IMR-90 (cell line): ENCODE results near the gene PAM16. TPM values are rescaled to one million over a fixed set of nuclear protein-coding genes. Genes with fewer than 3 reads are reported as not detected.

ENCODE experiments used
- ATAC-seq: fragments of 200-7000 bp; cut with Tn5 transposase; 2 replicates; pipeline ENCODE4 v1.9.1; 2020; ENCODE audit warnings: low read depth, mild to moderate bottlenecking, moderate library complexity
- BruUV-seq: library from RNA; stranded (reverse); fragments of 400-500 nt; replicated peaks from 2 replicates; lab custom pipeline; 2021; lab: Mats Ljungman, UMichigan
- CTCF ChIA-PET: fragments of 300-600 bp; formaldehyde crosslinking; extraction: SDS; loops from one replicate; lab custom pipeline; 2021; ENCODE audit warnings: antibody characterized with exemption; lab: Yijun Ruan, JAX
- POLR2A ChIA-PET: fragments of 300-600 bp; sonication (Branson Sonifier 250); formaldehyde crosslinking; loops from one replicate; lab custom pipeline; 2022; ENCODE audit warnings: antibody characterized with exemption; ENCODE audit not compliant: unreplicated experiment; lab: Charles Lee
- DNase-seq: peaks from one replicate; pipeline ENCODE4 v3.0.0; 2013
- H2AFZ ChIP-seq: replicated peaks from 2 replicates; pipeline ENCODE3; 2013; ENCODE audit warnings: low read length, mild to moderate bottlenecking; ENCODE audit not compliant: poor library complexity
- H2AK5ac ChIP-seq: 2 replicates; pipeline ENCODE4 v1.6.1; 2013; ENCODE audit warnings: low read depth, low read length, inconsistent platforms
- H2AK9ac ChIP-seq: replicated peaks from 2 replicates; pipeline ENCODE3; 2013; ENCODE audit warnings: mild to moderate bottlenecking, low read depth, low read length, moderate library complexity; ENCODE audit not compliant: poor library complexity
- H2BK120ac ChIP-seq: 2 replicates; pipeline ENCODE4 v1.6.1; 2013; ENCODE audit warnings: low read depth, low read length, inconsistent platforms
- H2BK15ac ChIP-seq: 3 replicates; pipeline ENCODE4 v1.6.1; 2013; ENCODE audit warnings: low read depth, low read length, inconsistent platforms
- H2BK20ac ChIP-seq: 2 replicates; pipeline ENCODE4 v1.6.1; 2013; ENCODE audit warnings: low read depth, mild to moderate bottlenecking, inconsistent platforms, low read length, moderate library complexity
- H2BK5ac ChIP-seq: 2 replicates; pipeline ENCODE4 v1.6.1; 2013; ENCODE audit warnings: mild to moderate bottlenecking, low read depth, low read length, inconsistent platforms; ENCODE audit not compliant: poor library complexity, severe bottlenecking
- H3K14ac ChIP-seq: replicated peaks from 2 replicates; pipeline ENCODE4 v1.6.1; 2013; ENCODE audit warnings: low read depth, low read length, inconsistent platforms
- H3K18ac ChIP-seq: 2 replicates; pipeline ENCODE4 v1.6.1; 2013; ENCODE audit warnings: low read depth, low read length, control low read depth
- H3K23ac ChIP-seq: 2 replicates; pipeline ENCODE4 v1.6.1; 2013; ENCODE audit warnings: low read depth, low read length, inconsistent platforms
- H3K27ac ChIP-seq: 2 replicates; pipeline ENCODE4 v1.5.1; 2013; ENCODE audit warnings: mild to moderate bottlenecking, control low read depth, low read length; ENCODE audit not compliant: insufficient read depth
- H3K27me3 ChIP-seq: 2 replicates; pipeline ENCODE4 v1.6.1; 2013; ENCODE audit warnings: low read length; ENCODE audit not compliant: control insufficient read depth, insufficient read depth
- H3K36me3 ChIP-seq: 2 replicates; pipeline ENCODE4 v1.6.1; 2013; ENCODE audit warnings: low read length, mixed read lengths; ENCODE audit not compliant: control insufficient read depth, insufficient read depth
- H3K4ac ChIP-seq: 2 replicates; pipeline ENCODE4 v1.6.1; 2013; ENCODE audit warnings: low read depth, low read length, inconsistent platforms
- H3K4me1 ChIP-seq: 2 replicates; pipeline ENCODE4 v1.6.1; 2013; ENCODE audit warnings: low read length, mixed read lengths; ENCODE audit not compliant: control insufficient read depth, insufficient read depth
- H3K4me2 ChIP-seq: 2 replicates; pipeline ENCODE4 v1.6.1; 2013; ENCODE audit warnings: low read depth, mild to moderate bottlenecking, control low read depth, low read length, moderate library complexity
- H3K4me3 ChIP-seq: 2 replicates; pipeline ENCODE4 v1.5.1; 2013; ENCODE audit warnings: low read depth, mild to moderate bottlenecking, control low read depth, low read length, moderate library complexity; ENCODE audit not compliant: insufficient read depth
- H3K56ac ChIP-seq: 2 replicates; pipeline ENCODE4 v1.6.1; 2013; ENCODE audit warnings: low read length, inconsistent platforms; ENCODE audit not compliant: insufficient read depth; ENCODE audit errors: extremely low read depth
- H3K79me1 ChIP-seq, 2 experiments: 2 replicates each; pipeline ENCODE4 v1.6.1; 2013; ENCODE audit warnings: low read length in 2 of 2, inconsistent platforms in 1 of 2, low read depth in 1 of 2
- H3K9ac ChIP-seq: 2 replicates; pipeline ENCODE4 v1.6.1; 2013; ENCODE audit warnings: low read depth, low read length, control low read depth
- H3K9me1 ChIP-seq: 2 replicates; pipeline ENCODE4 v1.6.1; 2013; ENCODE audit warnings: low read length, inconsistent platforms; ENCODE audit not compliant: insufficient read depth
- H3K9me3 ChIP-seq: 2 replicates; pipeline ENCODE4 v1.6.1; 2013; ENCODE audit warnings: low read length; ENCODE audit not compliant: control insufficient read depth, insufficient read depth
- H4K20me1 ChIP-seq: 2 replicates; pipeline ENCODE4 v1.6.1; 2013; ENCODE audit warnings: low read length, inconsistent platforms; ENCODE audit not compliant: insufficient read depth
- H4K5ac ChIP-seq: 2 replicates; pipeline ENCODE4 v1.6.1; 2013; ENCODE audit warnings: mild to moderate bottlenecking, low read depth, low read length, control low read depth
- H4K8ac ChIP-seq, 2 experiments: 2 replicates each; pipeline ENCODE4 v1.6.1; 2013; ENCODE audit warnings: low read depth in 2 of 2, low read length in 2 of 2, control low read depth in 1 of 2, inconsistent platforms in 1 of 2
- H4K91ac ChIP-seq: 2 replicates; pipeline ENCODE4 v1.6.1; 2013; ENCODE audit warnings: low read depth, low read length, inconsistent platforms; ENCODE audit not compliant: insufficient read depth
- MAZ ChIP-seq: IDR thresholded peaks from 2 replicates; pipeline ENCODE4 v1.6.1; 2012; ENCODE audit warnings: low read depth, mild to moderate bottlenecking, low read length, improper control_type of control experiment, moderate library complexity, borderline replicate concordance
- MXI1 ChIP-seq: IDR thresholded peaks from 2 replicates; pipeline ENCODE4 v1.6.1; 2012; ENCODE audit warnings: low read depth, mild to moderate bottlenecking, low read length, moderate library complexity, borderline replicate concordance
- NFE2L2 ChIP-seq: fragments of 150-350 bp; IDR thresholded peaks from 2 replicates; pipeline ENCODE4 v1.6.1; 2016; ENCODE audit warnings: low read depth, mild to moderate bottlenecking, low read length
- WGBS, 2 experiments: methylation state at CpG; one replicate each; pipeline versions ENCODE4 v1.1.5 to v1.1.7; 2013; ENCODE audit warnings: missing lambda C conversion rate in 2 of 2; ENCODE audit not compliant: insufficient read length in 1 of 2; ENCODE audit errors: extremely low coverage in 2 of 2; 5-methylcytosine and 5-hydroxymethylcytosine counted together
- dilution Hi-C: fragments of 300-500 bp; cut with HindIII; formaldehyde crosslinking; loops from one replicate; pipeline ENCODE4 v1.14.3; 2018; ENCODE audit warnings: low sequenced_read_pairs; ENCODE audit not compliant: unreplicated experiment
- in situ Hi-C: fragments of 300-500 bp; cut with MboI; formaldehyde crosslinking; loops from 3 replicates; pipeline ENCODE4 v1.14.3; 2019; ENCODE audit warnings: low sequenced_read_pairs, inconsistent platforms, mixed read lengths
- intact Hi-C: fragments of 100-400 bp; cut with micrococcal nuclease; formaldehyde crosslinking; loops from 2 replicates; pipeline ENCODE4 v1.10.0; 2022
- polyA plus RNA-seq, 3 experiments: library from polyadenylated mRNA; depleted of rRNA; stranded (reverse); fragments of >200 nt; gene quantifications; 2 replicates each; pipeline ENCODE4 v1.2.3, GENCODE V29; 2012; ENCODE audit warnings: low replicate concordance in 1 of 3
- total RNA-seq: library from RNA; depleted of rRNA; stranded (reverse); fragments of >200 nt; gene quantifications from 2 replicates; pipeline ENCODE4 v1.2.3, GENCODE V29; 2012

Gene PAM16
- total and polyA plus RNA-seq, 2 of the 4 experiments (the other 2 are of a cell fraction) = 17.9 to 48.4 TPM

DNA sequence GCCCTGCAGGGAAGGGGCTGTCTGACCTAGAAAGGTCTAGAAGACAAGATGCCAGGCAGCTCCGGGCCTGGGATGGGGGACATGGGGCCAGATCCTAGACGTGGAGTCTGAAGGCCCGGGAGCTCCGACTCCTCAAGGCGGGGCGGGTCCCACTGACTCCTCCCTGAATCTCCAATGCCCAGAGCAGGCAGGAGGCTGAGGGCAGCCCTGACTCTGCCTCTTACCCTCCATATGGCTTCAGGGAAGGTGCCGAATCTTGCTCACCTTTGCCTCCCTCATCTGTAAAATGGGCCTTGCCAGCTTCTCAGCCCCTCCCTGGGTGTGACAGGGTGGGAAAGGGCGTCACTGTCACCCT, 35.3 kb upstream of the PAM16 start:
- peaks cover 0 to 79% of the 10 kb centered on the region in 2 experiments; a peak in 2 of 4 replicates for H3K79me1 ChIP-seq
- H3K4me2 ChIP-seq = no peak overlapping the region
- H4K5ac ChIP-seq = no peak overlapping the region
- peak overlapping the region; percentile 5 for H2AFZ ChIP-seq
- H3K27me3 ChIP-seq = no peaks in the 10 kb centered on the region
- H3K4ac ChIP-seq = peak overlapping the region; percentile 59
- intact Hi-C loops (no loop called here), in situ Hi-C loops (no loop called here), dilution Hi-C loops (no loop called here)
- peaks cover 33% of the 10 kb centered on the region for H3K4me1 ChIP-seq
- H3K14ac ChIP-seq = no peak overlapping the region; the same call in 1 of the 2 replicates
- no peaks in the 10 kb centered on the region for H3K9me3 ChIP-seq
- H3K27ac ChIP-seq = peak overlapping the region; percentile 30; the same call in 1 of the 2 replicates
- H2BK20ac ChIP-seq = no peak overlapping the region; the same call in 1 of the 2 replicates
- no peak overlapping the region for H3K23ac ChIP-seq
- POLR2A ChIA-PET = interaction anchor here (1.4 kb wide), 1 partner anchor 9 kb away, joined by 4 read pairs; no protein-coding TSS in a partner anchor
- peaks cover 58% of the 10 kb centered on the region for H4K20me1 ChIP-seq
- no peak overlapping the region for H2BK15ac ChIP-seq
- H3K56ac ChIP-seq = no peak overlapping the region
- DNase-seq (no peak), ATAC-seq (peak; percentile 33)
- no TSS peak for BruUV-seq
- peak overlapping the region; percentile 49; the same call in 1 of the 2 replicates for H2BK120ac ChIP-seq
- H4K8ac ChIP-seq = 0 out of 4 replicates have a peak overlapping the region, but pooled peaks of 1 of the 2 experiments have one; percentile 9
- TF ChIP-seq MXI1 (no peak), MAZ (0 out of 2 replicates have a peak, but pooled peaks have one; percentile 8), NFE2L2 (no peak)
- CTCF ChIA-PET = interaction anchor here (2.4 kb wide), 1 partner anchor 16 kb away, joined by 7 read pairs; no protein-coding TSS in a partner anchor
- H2AK9ac ChIP-seq = peak overlapping the region; percentile 86
- H3K9ac ChIP-seq = no peak overlapping the region
- H3K36me3 ChIP-seq = peaks cover 30% of the 10 kb centered on the region
- H2AK5ac ChIP-seq = peak overlapping the region; percentile 90
- WGBS, 2 experiments = no CpG with 5 or more reads among the region's 8 CpGs
- H3K9me1 ChIP-seq = peaks cover 21% of the 10 kb centered on the region
- H3K4me3 ChIP-seq = no peak overlapping the region
- no peak overlapping the region for H3K18ac ChIP-seq
- peak overlapping the region; percentile 15 for H2BK5ac ChIP-seq
- peak overlapping the region; percentile 66; the same call in 1 of the 2 replicates for H4K91ac ChIP-seq
